GM18867 (cell line): Measurements from ENCODE around the gene CPTP.
"Not testable (repeated sequence)": the region's sequence is repeated elsewhere in the genome, so short reads cannot be mapped to it uniquely, and the experiment has no call there.

Source experiments
- ATAC-seq: cut with Tn5 transposase; IDR thresholded peaks from one replicate; pipeline ENCODE4 v1.9.1; 2021; ENCODE audit warnings: mild to moderate bottlenecking, moderate library complexity; ENCODE audit not compliant: unreplicated experiment

The CPTP gene

DNA sequence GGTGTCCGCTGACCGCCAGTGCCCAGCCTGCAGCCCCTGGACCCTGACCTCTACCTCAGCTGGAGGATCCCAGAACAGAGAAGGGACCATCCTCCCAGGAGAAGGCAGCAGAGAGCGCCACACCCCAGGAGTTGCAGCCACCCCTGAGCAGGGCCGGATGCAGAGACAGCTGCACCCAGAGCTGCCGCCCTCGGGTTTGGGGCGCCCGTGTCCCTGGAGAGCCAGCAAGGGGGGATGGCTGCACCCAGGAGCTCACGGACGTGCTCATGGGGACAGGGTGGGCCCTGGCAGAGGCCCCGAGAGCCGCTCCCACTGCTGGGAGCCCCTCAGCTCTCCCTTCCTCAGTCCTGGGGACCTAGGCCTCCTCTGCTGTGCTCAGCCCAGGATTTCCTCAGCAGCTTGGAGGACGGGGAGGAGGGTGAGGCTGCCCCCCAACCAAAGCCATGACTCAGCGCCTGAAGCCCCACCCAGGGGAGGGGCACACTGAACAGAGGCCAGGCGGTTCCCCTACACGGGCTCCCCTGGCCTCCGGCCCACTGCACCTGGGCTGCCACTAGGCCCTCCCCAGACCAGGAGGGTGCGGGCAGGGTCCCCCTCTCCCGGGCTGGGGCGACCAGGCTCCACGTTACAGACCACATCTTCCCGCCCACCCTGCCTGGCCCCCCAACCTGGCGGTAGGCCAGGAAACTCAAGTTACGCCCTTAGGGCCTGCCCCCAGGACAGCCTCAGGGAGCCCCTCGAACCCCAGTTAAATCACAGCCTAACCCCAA is 19.1 kb upstream of the CPTP start:
- no peak for ATAC-seq

DNA sequence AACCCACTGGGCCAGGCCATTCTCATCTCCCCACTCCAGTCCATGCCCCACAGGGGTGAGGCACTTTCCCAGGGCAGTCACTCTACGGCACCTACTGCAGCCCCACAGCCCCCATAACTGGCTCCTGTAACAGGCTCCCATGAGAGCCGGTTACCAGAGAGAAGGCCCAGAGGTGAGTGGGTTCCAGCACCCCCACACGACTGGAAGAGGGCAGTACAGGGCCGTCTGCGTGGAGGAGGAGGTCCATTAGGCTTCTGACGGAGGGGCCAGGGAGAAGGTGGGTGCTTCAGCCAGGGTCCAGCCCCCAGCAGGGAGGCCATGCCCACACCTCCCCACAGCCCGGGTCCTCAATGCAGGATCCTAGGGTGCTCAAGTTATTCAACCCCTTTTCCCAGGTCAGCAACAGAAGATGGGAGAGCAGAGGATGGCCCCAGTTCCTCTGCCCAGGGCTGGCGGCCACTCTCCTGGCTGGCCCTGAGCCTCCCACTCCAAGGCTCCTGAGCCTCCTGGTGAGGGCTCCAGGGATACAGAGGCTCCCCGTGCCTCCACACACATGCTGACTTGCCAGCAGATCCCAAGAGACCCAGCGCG is 18.4 kb upstream of the CPTP start:
- no peak for ATAC-seq

DNA sequence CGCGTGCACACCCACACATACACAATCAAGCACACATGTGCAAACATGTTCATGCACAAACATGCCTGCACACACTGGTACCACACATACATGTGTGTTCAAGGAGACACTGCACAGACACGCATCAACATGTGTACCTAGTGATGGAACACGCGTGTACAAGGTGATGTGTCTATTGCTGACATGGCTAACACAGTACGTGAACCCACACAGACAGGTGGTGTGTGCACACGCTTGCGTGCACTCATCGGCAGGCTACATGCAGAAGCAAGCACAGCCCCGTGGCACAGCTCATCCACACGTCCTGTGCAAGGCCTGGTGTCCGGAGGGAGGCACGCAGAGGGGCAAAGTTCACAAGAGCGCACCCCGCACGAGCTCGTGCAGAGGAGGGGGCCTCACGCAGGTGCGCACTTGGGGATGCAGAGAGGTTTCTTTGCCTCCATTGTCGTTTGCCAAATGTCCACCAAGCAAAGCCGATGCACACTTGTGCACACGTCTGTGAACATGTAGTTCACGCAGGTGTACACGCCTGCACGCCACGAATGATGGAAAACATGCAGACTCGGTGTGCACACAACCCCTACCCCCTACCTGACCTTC is 17.8 kb upstream of the CPTP start:
- no peak for ATAC-seq

DNA sequence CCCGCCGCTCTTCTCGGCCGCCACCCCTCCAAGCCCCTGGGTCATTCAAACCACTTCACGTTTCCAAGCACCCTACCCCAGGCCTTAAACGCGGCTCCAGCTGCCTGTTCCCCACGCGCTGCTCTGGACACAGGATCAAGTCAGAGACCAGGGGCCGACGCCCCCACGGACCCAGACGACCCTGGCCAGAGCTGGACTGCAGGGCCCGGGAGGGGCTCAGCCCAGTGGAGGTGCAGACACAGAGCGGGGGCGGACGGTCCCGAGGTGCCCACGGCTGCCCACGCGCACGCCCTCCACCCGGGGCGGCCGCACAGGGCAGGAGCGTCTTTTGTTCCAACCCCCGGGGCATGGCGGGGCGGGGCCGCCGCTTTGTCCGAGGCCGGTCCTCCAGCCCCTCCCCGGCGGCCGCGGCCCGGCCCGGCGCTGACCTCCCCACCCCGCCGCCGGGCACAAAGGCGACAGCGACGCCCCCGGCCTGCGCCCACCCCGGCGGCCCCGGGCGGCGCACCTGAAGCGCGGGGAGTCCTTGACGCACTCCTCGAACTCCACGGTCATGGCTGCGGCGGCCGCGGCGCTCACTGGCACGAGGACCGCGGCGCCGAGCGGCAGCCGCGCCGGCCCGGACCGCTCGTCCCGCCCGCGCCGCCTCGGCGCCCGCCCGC is 17.2 kb upstream of the CPTP start:
- peak; percentile 5 for ATAC-seq

- ATAC-seq = peak; percentile 54
These were observed 16.5 kb upstream of the CPTP start, which contains the start of the genes ACAP3 and PUSL1 for GRCh38 chr1:1307923-1308755. Gene ACAP3 (minus strand): TSS chr1:1307930. CDS start chr1:1307815, 115 bp downstream. Gene PUSL1 (plus strand): TSS chr1:1308597. CDS start chr1:1308644, 47 bp downstream.

GRCh38 chr1:1308756-1309250 is 15.8 kb upstream of the CPTP start:
- ATAC-seq = peak; percentile 0

DNA sequence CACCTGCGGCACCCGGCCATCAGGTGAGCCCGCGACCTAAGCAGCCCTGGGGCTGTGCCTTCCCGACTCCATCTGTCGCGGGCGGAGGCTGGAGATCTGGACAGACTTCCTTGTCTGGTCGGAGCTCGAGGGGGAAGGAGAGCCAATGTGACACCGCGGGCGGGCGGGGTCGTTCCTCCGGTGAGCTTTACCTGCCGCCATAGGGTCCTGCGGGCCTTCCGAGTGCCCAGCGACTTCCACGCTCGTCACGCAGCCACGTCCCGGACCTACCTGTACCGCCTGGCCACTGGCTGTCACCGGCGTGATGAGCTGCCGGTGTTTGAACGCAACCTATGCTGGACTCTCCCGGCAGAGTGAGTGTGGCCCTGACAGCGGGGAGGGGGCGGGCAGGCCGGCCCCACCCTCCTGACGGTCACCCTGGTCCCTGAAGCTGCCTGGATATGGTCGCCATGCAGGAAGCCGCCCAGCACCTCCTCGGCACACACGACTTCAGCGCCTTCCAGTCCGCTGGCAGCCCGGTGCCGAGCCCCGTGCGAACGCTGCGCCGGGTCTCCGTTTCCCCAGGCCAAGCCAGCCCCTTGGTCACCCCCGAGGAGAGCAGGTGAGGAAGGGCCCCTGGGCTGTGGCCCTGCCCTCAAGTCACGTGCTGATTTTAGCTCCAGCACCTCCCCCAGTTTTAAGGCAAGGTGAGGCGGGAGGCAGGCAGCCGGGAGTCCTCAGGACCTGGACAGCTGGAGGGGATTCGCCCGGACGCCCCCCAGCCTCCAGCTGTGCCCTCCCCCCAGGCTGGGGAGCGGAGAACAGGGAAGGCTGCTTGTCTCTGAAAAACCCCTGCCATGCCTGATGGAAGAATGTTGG is 15.1 kb upstream of the CPTP start:
- ATAC-seq = no peak

- ATAC-seq = no peak
These were observed 14.6 kb upstream of the CPTP start for GRCh38 chr1:1310109-1310385.

GRCh38 chr1:1310476-1311053 is 14.0 kb upstream of the CPTP start:
- no peak for ATAC-seq

DNA sequence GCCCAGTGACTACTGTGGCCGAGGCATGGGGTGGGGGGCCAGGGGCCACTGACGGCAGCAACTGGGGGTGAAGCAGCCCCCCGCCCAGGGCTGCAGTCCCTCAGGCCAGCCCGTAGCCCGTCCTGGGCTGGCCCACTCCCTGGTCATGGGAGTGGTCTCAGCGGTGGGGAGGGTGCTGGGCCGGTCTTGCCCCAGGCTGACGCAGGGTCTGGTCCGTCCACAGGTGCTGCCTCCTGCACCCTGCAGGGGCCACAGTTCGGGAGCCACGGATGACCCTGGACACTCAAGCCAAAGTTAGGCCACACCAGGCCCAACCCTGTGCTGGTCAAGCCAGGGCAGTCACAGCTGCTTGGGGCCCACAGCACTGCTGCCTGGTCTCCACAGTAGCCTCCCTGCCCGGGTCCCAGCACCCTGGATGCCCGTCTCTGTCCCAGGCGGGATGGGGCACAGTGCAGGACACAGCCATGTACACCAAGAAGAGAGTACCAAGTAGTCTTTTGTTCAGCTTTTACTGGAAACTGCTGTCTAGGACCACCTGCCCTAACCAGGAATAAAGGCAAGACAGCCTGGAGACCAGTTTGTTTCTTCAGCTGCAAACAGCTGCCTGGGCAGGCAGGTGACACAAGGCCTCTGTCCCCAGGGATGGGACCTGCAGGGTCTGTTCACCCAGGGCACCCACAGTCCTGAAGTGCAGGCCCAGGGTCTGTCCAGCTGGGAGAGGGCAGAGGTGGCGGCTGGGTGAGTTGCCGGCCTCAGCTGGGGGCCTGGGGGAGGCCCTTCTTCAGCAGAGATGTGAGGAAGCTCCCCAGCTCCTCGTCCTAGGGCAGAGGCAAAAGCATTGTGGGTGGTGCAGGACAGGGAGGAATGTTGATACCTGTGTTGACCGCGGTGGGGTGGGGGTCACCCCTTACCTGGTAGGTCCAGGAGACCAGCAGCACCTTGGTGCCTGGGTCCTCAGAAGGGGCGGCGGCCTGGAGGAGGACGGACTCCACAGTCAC is 13.2 kb upstream of the CPTP start:
- no peak for ATAC-seq

GRCh38 chr1:1312450-1313314 is 11.9 kb upstream of the CPTP start:
- no peak for ATAC-seq

DNA sequence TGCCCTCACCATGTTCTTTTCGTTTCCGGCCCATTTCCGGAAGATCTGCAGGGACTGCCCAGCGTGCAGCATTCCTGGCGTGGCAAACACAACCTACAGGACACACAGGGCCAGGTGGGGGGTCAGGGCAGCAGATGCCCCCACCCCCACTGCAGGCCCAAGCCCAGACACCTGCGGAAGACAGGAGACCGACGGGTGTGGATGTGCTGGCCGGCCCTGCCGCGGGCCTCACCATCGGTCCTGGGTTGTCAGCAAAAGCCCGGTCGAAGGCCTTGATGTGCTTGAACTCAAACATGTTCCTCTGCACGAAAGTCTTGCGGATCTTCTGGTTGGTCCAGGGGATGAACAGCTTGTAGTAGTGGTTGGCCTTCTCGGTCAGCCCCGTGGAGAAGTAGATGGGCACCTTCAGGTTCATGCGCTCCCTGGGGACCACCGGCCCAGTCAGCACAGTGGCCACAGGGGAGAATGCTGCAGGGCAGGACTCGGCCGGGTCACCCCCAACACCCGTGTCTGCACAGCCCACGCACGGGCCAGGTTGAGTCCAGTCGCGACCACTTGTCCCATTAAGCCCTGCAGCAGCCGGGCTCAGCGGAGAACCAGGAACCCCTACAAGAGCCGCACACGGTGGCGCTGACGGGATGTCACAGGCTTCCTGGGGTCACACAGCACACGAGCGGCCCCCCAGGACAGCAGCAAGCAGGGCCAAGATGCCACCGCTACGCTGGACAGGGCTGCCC is 10.9 kb upstream of the CPTP start:
- no peak for ATAC-seq

GRCh38 chr1:1314237-1314586 is 10.4 kb upstream of the CPTP start:
- no peak for ATAC-seq

GRCh38 chr1:1314678-1315335 is 9.8 kb upstream of the CPTP start:
- no peak for ATAC-seq

DNA sequence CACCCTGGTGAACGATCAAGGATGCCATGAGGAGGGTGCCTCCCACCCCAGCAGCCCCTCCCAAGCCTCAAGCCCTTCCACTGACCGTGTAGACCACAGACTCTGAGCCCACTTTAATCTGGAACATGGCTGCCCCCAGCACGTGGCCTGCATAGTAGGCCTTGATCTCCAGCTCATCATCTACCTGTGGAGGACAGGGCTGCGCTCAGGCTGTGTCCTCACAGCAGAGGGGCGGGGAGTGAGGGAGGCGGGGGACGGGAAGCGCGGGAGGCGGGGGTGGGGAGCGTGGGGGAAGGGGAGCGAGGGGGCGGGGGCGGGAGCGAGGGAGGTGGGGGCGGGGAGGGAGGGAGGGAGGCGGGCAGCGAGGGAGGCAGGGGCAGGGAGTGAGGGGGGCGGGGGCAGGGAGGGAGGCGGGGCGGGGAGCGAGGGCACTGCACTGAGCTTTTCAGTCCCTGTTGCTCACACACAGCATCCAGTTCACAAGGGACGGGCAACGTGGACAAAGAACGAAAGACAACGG is 9.1 kb upstream of the CPTP start:
- no peak for ATAC-seq

- not testable (repeated sequence) for ATAC-seq
These were observed 8.4 kb upstream of the CPTP start for GRCh38 chr1:1316199-1316598.
